GM18519 (cell line): ENCODE results near the gene DUSP11.
"Not testable (repeated sequence)": the region's sequence is repeated elsewhere in the genome, so short reads cannot be mapped to it uniquely, and the experiment has no call there.

Source experiments
- ATAC-seq: cut with Tn5 transposase; IDR thresholded peaks from one replicate; pipeline ENCODE4 v1.9.1; 2021; ENCODE audit warnings: mild to moderate bottlenecking, moderate library complexity; ENCODE audit not compliant: unreplicated experiment, low FRiP score

DUSP11 gene

GRCh38 chr2:73718851-73719621, 60.9 kb downstream of the DUSP11 start:
- no peak for ATAC-seq

- ATAC-seq, result no peak
Measured at GRCh38 chr2:73718421-73718820, 61.5 kb downstream of the DUSP11 start.

- ATAC-seq, result not testable (repeated sequence)
Measured at GRCh38 chr2:73717695-73718094, 62.2 kb downstream of the DUSP11 start.

- ATAC-seq, result no peak
Measured at GRCh38 chr2:73717251-73717606, 62.7 kb downstream of the DUSP11 start.

- no peak for ATAC-seq
Measured at GRCh38 chr2:73716543-73717250, 63.2 kb downstream of the DUSP11 start.

GRCh38 chr2:73714091-73714490, 65.8 kb downstream of the DUSP11 start:
- ATAC-seq, result no peak
